ENCODE measurements around the gene ZNF524.
"Not testable (repeated sequence)": the region's sequence is repeated elsewhere in the genome, so short reads cannot be mapped to it uniquely, and the experiment has no call there.

Gene ZNF524

GRCh38 chr19:55599842-55600661 is at the start of gene ZNF524:
Gene ZNF524, plus strand, starts transcription at chr19:55600288. Its CDS starts 1,825 bp downstream, at chr19:55602113.
- DNase-seq (ENCODE audit: low read depth in 2 of 2) = peak; percentile 73 to 81

- no peak for DNase-seq (ENCODE audit: low read depth in 2 of 2)
Observed at GRCh38 chr19:55550321-55550650, 49.8 kb upstream of the ZNF524 start.

GRCh38 chr19:55552206-55552605 is 47.9 kb upstream of the ZNF524 start:
- DNase-seq (ENCODE audit: low read depth in 2 of 2) = no peak

GRCh38 chr19:55552620-55553019 is 47.5 kb upstream of the ZNF524 start:
- DNase-seq (ENCODE audit: low read depth in 2 of 2) = no peak

- DNase-seq (ENCODE audit: low read depth in 2 of 2) = no peak
Observed at GRCh38 chr19:55553217-55554182, 46.6 kb upstream of the ZNF524 start.

- no peak for DNase-seq (ENCODE audit: low read depth in 2 of 2)
Observed at GRCh38 chr19:55554302-55554701, 45.8 kb upstream of the ZNF524 start.

- DNase-seq (ENCODE audit: low read depth in 2 of 2) = no peak
Observed at GRCh38 chr19:55554741-55555152, 45.3 kb upstream of the ZNF524 start.

- DNase-seq (ENCODE audit: low read depth in 2 of 2) = no peak
Observed at GRCh38 chr19:55559684-55560083, 40.4 kb upstream of the ZNF524 start.

- no peak for DNase-seq (ENCODE audit: low read depth in 2 of 2)
Observed at GRCh38 chr19:55563261-55563690, 36.8 kb upstream of the ZNF524 start.

- DNase-seq (ENCODE audit: low read depth in 2 of 2) = no peak
Observed at GRCh38 chr19:55566823-55567222, 33.3 kb upstream of the ZNF524 start.

- DNase-seq (ENCODE audit: low read depth in 2 of 2) = no peak
Observed at GRCh38 chr19:55567708-55568328, 32.3 kb upstream of the ZNF524 start.

- not testable (repeated sequence) for DNase-seq (ENCODE audit: low read depth in 2 of 2)
Observed at GRCh38 chr19:55569477-55569876, 30.6 kb upstream of the ZNF524 start.

- not testable (repeated sequence) for DNase-seq (ENCODE audit: low read depth in 2 of 2)
Observed at GRCh38 chr19:55573929-55574328, 26.2 kb upstream of the ZNF524 start.

- no peak for DNase-seq (ENCODE audit: low read depth in 2 of 2)
Observed at GRCh38 chr19:55576746-55577145, 23.3 kb upstream of the ZNF524 start.

- no peak for DNase-seq (ENCODE audit: low read depth in 2 of 2)
Observed at GRCh38 chr19:55578031-55578760, 21.9 kb upstream of the ZNF524 start.

GRCh38 chr19:55578761-55579747 is 21.0 kb upstream of the ZNF524 start:
- DNase-seq (ENCODE audit: low read depth in 2 of 2) = no peak

- DNase-seq (ENCODE audit: low read depth in 2 of 2) = no peak
Observed at GRCh38 chr19:55579766-55580621, 20.1 kb upstream of the ZNF524 start.

GRCh38 chr19:55580628-55581144 is 19.4 kb upstream of the ZNF524 start, which contains the start of gene ZNF579:
Gene ZNF579, minus strand, starts transcription at chr19:55580848. Its CDS starts 1,209 bp downstream, at chr19:55579639.
- DNase-seq (ENCODE audit: low read depth in 2 of 2) = peak; percentile 52 to 60

Measured in stimulated activated CD8-positive, alpha-beta memory T cell treated with anti-CD3 and anti-CD28 coated beads, Interleukin-7, amount 100 ng/mL, for 4 hours (primary cell).